Thoracic aorta (tissue), 2 donors: ENCODE results near the gene TMEM44. TPM values are rescaled to one million over a fixed set of nuclear protein-coding genes. Genes with fewer than 3 reads are reported as not detected.

ENCODE experiments used
- ATAC-seq: fragments of 150-250 bp; one replicate; pipeline ENCODE4 v1.8.0; 2017; ENCODE audit warnings: low read depth; ENCODE audit not compliant: insufficient number of reproducible peaks, low FRiP score
- DNase-seq: peaks from one replicate; pipeline ENCODE4 v3.0.0-alpha.2; 2020; ENCODE audit warnings: low spot score
- H3K27ac ChIP-seq, 2 donors: fragments of 200-600 bp; sonication (generic); 1 replicate in 1 of 2; 2 replicates in 1 of 2; pipeline ENCODE4 v1.5.1; 2016; ENCODE audit warnings: mild to moderate bottlenecking in 2 of 2, moderate library complexity in 2 of 2
- H3K27me3 ChIP-seq: fragments of 200-600 bp; sonication (generic); replicated peaks from 2 replicates; pipeline ENCODE4 v1.6.0; 2016; ENCODE audit warnings: mild to moderate bottlenecking; ENCODE audit not compliant: insufficient read depth
- H3K36me3 ChIP-seq: fragments of 200-600 bp; sonication (generic); one replicate; pipeline ENCODE4 v1.5.1; 2016
- H3K4me1 ChIP-seq, 2 donors: fragments of 200-600 bp; sonication (generic); 1 replicate in 1 of 2; 2 replicates in 1 of 2; pipeline versions ENCODE4 v1.5.1 to v1.6.0; 2016; ENCODE audit warnings: low read depth in 2 of 2, mild to moderate bottlenecking in 1 of 2; ENCODE audit not compliant: control insufficient read depth in 1 of 2
- H3K4me3 ChIP-seq: fragments of 200-600 bp; sonication (generic); 2 replicates; pipeline ENCODE4 v1.5.1; 2016; ENCODE audit warnings: mild to moderate bottlenecking
- H3K9me3 ChIP-seq: fragments of 200-600 bp; sonication (generic); 2 replicates; pipeline ENCODE4 v1.5.1; 2016
- CTCF ChIP-seq: fragments of 200-600 bp; sonication (generic); IDR thresholded peaks from one replicate; pipeline ENCODE4 v1.5.1; 2019; ENCODE audit warnings: antibody characterized with exemption
- total RNA-seq, 2 donors: library from RNA; depleted of rRNA; stranded (reverse); fragments of >200 nt; gene quantifications; one replicate each; pipeline versions ENCODE4 v1.1.0 to v1.2.3, GENCODE V29; 2016

The TMEM44 gene
- total RNA-seq, 2 donors from 2014 or later = 11.0 to 11.5 TPM

GRCh38 chr3:194562986-194563385 lies 70.2 kb downstream of the TMEM44 start:
- no peak overlapping the region for H3K4me3 ChIP-seq
- TF ChIP-seq CTCF = no peak
- DNase-seq (no peak), ATAC-seq (no peak)
- no peaks in the 10 kb centered on the region for H3K4me1 ChIP-seq
- no peaks in the 10 kb centered on the region for H3K36me3 ChIP-seq
- no peak overlapping the region for H3K27ac ChIP-seq
- no peaks in the 10 kb centered on the region for H3K27me3 ChIP-seq
- H3K9me3 ChIP-seq = no peaks in the 10 kb centered on the region

GRCh38 chr3:194561306-194561974 lies 71.8 kb downstream of the TMEM44 start:
- H3K27me3 ChIP-seq = no peaks in the 10 kb centered on the region
- no peak for TF ChIP-seq CTCF
- H3K4me3 ChIP-seq = no peak overlapping the region
- ATAC-seq (no peak), DNase-seq (no peak)
- no peaks in the 10 kb centered on the region for H3K9me3 ChIP-seq
- no peaks in the 10 kb centered on the region for H3K36me3 ChIP-seq
- no peak overlapping the region for H3K27ac ChIP-seq
- no peaks in the 10 kb centered on the region for H3K4me1 ChIP-seq

- no peak overlapping the region for H3K4me3 ChIP-seq
- no peak for TF ChIP-seq CTCF
- no peaks in the 10 kb centered on the region for H3K27me3 ChIP-seq
- H3K27ac ChIP-seq = no peak overlapping the region
- H3K9me3 ChIP-seq = no peaks in the 10 kb centered on the region
- peaks cover 0 to 12% of the 10 kb centered on the region in 2 donors for H3K4me1 ChIP-seq
- no peaks in the 10 kb centered on the region for H3K36me3 ChIP-seq
- DNase-seq (no peak), ATAC-seq (no peak)
Measured at GRCh38 chr3:194560047-194560446, 73.2 kb downstream of the TMEM44 start.

- no peak for ATAC-seq
- DNase-seq = no peak
- TF ChIP-seq CTCF = no peak
- Histone ChIP-seq H3K27me3 (no peaks in the 10 kb centered on the region), H3K4me1 (peaks cover 0 to 17% of the 10 kb centered on the region in 2 donors), H3K9me3 (no peaks in the 10 kb centered on the region), H3K36me3 (no peaks in the 10 kb centered on the region), H3K27ac (no peak overlapping the region), H3K4me3 (no peak overlapping the region)
Measured at GRCh38 chr3:194559530-194559929, 73.7 kb downstream of the TMEM44 start.

GRCh38 chr3:194556086-194557056 lies 76.8 kb downstream of the TMEM44 start:
- H3K9me3 ChIP-seq = no peaks in the 10 kb centered on the region

More at GRCh38 chr3:194556086-194557056, 76.8 kb downstream of the TMEM44 start:
- Histone ChIP-seq H3K4me1 (peaks cover 0 to 33% of the 10 kb centered on the region in 2 donors), H3K36me3 (no peaks in the 10 kb centered on the region), H3K27me3 (no peaks in the 10 kb centered on the region), H3K27ac (peak overlapping the region; percentile 74 to 77), H3K4me3 (no peak overlapping the region)
- no peak for TF ChIP-seq CTCF
- no peak for DNase-seq
- no peak for ATAC-seq
